CMK (cell line): ENCODE results near the gene MORF4L2.

Experiments
- DNase-seq: peaks from one replicate; pipeline ENCODE4 v3.0.0-alpha.2; 2010; ENCODE audit warnings: low read depth

MORF4L2 gene, protein sequence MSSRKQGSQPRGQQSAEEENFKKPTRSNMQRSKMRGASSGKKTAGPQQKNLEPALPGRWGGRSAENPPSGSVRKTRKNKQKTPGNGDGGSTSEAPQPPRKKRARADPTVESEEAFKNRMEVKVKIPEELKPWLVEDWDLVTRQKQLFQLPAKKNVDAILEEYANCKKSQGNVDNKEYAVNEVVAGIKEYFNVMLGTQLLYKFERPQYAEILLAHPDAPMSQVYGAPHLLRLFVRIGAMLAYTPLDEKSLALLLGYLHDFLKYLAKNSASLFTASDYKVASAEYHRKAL

GRCh38 chrX:103686199-103687072 lies at the start of gene MORF4L2:
Gene MORF4L2 (minus strand): TSS chrX:103686699. CDS start chrX:103677027, 9,672 bp downstream.
- peak; percentile 89 for DNase-seq

GRCh38 chrX:103734125-103734760 lies 47.7 kb upstream of the MORF4L2 start:
- DNase-seq = no peak

DNA sequence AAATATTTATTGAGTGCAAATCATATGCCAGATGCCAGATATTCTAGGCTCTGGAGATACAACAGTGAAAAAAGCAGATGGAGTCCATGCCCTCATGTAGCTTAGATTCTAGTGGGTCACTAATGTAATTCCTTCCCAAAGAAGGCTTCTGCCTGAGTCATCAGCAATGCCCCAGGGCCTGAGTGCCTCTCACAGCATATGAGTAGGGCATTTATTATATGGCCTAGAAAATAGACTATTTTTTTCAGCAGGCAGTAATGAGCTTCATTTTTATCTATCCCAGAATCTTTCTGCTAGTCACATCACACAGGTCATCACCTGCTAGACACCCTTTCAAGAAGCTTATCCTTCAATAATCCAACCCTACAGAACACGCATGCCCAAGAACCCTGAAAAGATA lies 46.5 kb upstream of the MORF4L2 start:
- no peak for DNase-seq

DNA sequence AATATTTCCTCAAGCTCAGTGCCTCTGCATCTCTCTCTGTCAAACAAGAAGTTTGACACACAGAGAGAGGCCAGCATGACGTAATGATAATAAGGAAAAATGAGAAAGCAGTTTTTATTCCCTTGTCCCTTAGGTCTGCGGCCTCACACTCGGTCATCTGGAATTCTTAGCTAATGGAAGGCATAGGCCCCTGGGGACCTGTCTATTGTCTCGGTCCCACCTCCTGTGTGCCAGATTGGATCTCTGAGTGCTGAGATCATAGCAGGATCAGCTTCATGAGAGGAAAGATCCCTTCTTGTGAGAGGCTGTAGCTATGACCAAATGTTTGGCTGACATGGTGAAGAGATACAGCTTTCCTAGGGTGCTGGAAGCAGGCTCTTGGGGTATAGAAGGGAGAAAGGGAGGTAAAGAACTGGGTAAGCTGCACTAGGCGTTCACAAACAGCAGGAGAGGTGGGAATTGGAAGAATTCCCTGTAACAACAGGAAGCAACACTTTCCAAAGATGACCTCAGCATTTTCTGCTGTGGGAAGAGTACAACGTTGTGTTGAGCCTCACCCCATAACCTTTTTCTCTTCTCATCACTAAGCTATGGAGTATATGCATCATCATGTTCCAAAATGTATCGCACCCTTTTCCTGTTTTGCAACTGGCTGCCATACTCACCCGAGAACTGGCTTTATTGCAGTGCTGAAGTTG lies 44.4 kb upstream of the MORF4L2 start:
- no peak for DNase-seq

GRCh38 chrX:103730147-103730795 lies 43.8 kb upstream of the MORF4L2 start:
- DNase-seq = no peak

DNA sequence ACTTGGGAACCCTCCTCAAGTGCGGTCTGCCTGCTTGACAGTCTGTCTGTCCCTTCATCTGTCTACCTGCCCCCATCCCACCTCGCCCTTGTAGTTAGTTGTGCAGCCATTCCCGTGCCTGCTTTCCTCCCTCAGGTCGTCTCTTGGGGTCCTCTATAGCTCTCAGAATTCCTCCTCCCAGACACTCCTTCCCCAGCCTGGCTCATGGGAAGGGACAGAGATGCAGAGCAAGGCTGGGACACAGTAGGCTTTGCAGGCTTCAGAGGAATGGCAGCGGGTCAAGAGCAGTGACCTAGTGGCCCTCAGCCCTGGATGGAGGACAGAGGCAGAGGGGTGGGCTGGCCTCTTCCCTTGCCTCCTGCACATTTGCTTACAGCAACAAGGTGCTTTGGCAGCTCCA lies 42.5 kb upstream of the MORF4L2 start:
- no peak for DNase-seq

GRCh38 chrX:103727115-103727514 lies 40.6 kb upstream of the MORF4L2 start:
- DNase-seq = no peak

DNA sequence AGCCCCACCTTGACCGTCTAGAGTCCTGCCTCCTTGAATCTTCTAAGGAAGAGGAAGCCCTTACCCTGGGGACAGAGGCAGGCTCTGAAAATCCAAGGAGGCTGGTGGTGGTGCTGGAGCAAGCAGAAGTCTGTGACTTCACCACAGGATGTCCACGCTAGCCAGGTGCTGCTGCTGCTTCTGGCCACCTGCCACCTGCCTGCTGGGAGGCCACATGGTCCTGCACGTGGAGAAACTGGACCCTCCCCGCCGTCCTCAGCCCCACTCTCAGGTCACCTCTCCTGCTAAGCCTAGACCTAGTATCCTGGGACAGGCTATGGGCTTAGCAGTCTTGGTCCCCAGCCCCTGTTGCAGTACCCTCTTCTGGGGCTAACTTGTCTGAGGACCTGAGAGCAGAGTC lies 40.0 kb upstream of the MORF4L2 start:
- DNase-seq = no peak

GRCh38 chrX:103722505-103722904 lies 36.0 kb upstream of the MORF4L2 start:
- DNase-seq = no peak

DNA sequence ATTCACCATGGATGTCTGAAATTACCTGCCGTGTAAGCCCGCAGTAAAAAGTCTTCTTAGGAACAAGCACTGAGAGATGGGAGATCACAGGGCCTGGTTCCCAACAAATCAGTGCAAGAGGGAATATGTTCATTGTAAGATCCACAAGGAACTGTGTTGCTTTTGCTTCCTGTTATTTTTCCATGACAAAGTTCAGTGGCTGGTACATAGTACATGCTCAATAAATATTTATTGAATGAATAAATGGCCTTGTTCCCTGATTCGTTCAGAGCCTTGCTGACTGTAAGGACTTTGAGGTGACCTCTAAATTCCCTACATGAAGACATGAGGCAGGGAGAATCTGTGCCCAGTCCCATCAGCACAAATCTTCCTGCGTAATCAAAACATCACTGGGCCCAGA lies 31.6 kb upstream of the MORF4L2 start:
- no peak for DNase-seq

- DNase-seq = no peak
Measured at GRCh38 chrX:103716962-103717361, 30.5 kb upstream of the MORF4L2 start.

- DNase-seq = no peak
Measured at GRCh38 chrX:103710609-103711008, 24.1 kb upstream of the MORF4L2 start, which contains the start of gene TMEM31. Gene TMEM31 (plus strand): TSS chrX:103710909. CDS start chrX:103712259, 1,350 bp downstream.

- DNase-seq = no peak
Measured at GRCh38 chrX:103704863-103705262, 18.4 kb upstream of the MORF4L2 start.

GRCh38 chrX:103699243-103699642 lies 12.7 kb upstream of the MORF4L2 start:
- no peak for DNase-seq

GRCh38 chrX:103697687-103698086 lies 11.2 kb upstream of the MORF4L2 start:
- no peak for DNase-seq

GRCh38 chrX:103691059-103691458 lies 4.6 kb upstream of the MORF4L2 start:
- no peak for DNase-seq

GRCh38 chrX:103688946-103689345 lies 2.4 kb upstream of the MORF4L2 start:
- no peak for DNase-seq

DNA sequence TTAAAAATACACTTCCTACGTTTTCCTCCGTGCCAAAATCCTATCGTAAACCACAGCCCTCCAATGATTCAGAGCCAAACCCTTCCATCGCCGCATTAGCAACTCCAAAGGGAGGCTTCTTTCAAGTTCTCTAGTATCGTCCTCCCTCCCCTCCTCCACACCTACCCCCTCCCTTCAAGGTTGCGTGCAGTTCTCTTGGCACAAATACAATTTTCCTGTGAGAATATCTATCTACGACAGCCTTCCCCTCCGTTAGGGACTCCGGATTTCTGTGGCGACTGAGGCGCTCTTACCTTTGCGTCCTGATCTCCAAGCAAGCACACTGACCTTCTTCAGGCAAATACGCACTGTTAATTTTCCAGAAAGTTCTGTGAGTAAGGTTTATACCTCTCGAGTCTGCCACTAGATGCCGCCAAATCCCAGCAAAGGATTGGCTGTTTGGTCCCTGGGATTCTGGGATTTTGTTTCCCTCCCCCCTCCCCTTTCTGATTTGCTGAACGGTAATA lies 1.2 kb upstream of the MORF4L2 start:
- DNase-seq = peak; percentile 31

DNA sequence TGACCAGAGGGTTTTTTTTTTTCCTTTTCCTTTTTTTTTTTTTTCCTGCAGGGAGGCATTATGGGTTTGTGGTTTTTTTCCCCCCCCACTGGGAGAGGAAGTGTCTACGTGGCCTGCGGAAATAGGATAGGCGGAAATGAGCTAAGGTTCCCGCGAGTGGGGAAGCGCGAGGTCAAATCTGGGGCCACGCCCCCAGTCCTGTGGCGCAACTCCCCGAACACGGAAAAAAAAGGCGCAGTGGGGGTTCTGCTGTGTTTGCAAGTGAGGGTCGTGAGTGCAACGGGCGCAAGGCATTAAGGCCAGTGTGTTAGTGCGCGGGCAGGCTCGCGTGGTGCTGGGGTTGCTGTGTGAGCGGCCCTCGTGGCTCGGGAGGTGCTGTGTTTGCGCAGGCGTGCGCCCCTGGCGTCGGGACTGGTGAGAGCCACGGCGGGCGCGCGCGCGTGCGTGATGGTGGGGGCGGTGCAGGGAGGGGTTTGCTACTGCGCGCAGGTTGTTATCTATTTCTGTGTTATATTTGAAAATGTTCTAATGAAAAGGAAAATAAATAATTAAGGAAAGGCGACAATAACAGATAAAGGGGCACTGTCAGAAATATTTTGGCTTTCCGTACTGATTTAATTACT lies 685 bp upstream of the MORF4L2 start:
- no peak for DNase-seq

GRCh38 chrX:103685396-103685795 lies 1.1 kb downstream of the MORF4L2 start:
- no peak for DNase-seq

- no peak for DNase-seq
Measured at GRCh38 chrX:103681443-103681842, 5.1 kb downstream of the MORF4L2 start.
